SK-N-SH (cell line): ENCODE measurements around the gene PEX5. TPM values are rescaled to one million over a fixed set of nuclear protein-coding genes. Genes with fewer than 3 reads are reported as not detected.

ENCODE experiments used
- CTCF ChIA-PET: fragments of 300-600, 350-600 bp; formaldehyde crosslinking; extraction: SDS; loops from one replicate; lab custom pipeline; 2021; lab: Yijun Ruan, JAX
- POLR2A ChIA-PET: fragments of 350-600 bp; sonication (Branson Sonifier 250); formaldehyde crosslinking; extraction: SDS; loops from one replicate; lab custom pipeline; 2020; ENCODE audit warnings: antibody characterized with exemption, inconsistent platforms; lab: Yijun Ruan, JAX
- DNase-seq: peaks from one replicate; pipeline ENCODE4 v3.0.0; 2012
- H2AFZ ChIP-seq: fragments of 200-600 bp; sonication (generic); 2 replicates; pipeline ENCODE4 v1.8.1; 2016; ENCODE audit warnings: antibody characterized with exemption, mild to moderate bottlenecking, low read depth
- H3F3A ChIP-seq: fragments of 200-600 bp; sonication (generic); replicated peaks from 2 replicates; pipeline ENCODE3; 2016; ENCODE audit warnings: antibody characterized with exemption, mild to moderate bottlenecking; ENCODE audit not compliant: insufficient read depth
- H3K27ac ChIP-seq, 2 experiments: fragments of 200-500 bp in 1 of 2; fragments of 200-600 bp in 1 of 2; sonication (Bioruptor generic) in 1 of 2; sonication (generic), shearing (Covaris generic) in 1 of 2; 2 replicates each; pipeline versions ENCODE4 v1.5.1 to v1.6.1; 2014 to 2016; ENCODE audit warnings: low read depth in 2 of 2, inconsistent platforms in 1 of 2, low read length in 1 of 2, mild to moderate bottlenecking in 1 of 2, mixed read lengths in 1 of 2
- H3K27me3 ChIP-seq: fragments of 200-600 bp; sonication (generic), shearing (Covaris generic); 2 replicates; pipeline ENCODE4 v1.6.1; 2016; ENCODE audit warnings: mixed run types; ENCODE audit not compliant: insufficient read depth
- H3K36me3 ChIP-seq, 2 experiments: fragments of 200-500 bp in 1 of 2; fragments of 200-600 bp in 1 of 2; sonication (Bioruptor generic) in 1 of 2; sonication (generic) in 1 of 2; replicated peaks in 1 of 2; 2 replicates each; pipeline versions ENCODE3 to v1.5.1; 2014 to 2016; ENCODE audit warnings: low read length in 1 of 2, mild to moderate bottlenecking in 1 of 2; ENCODE audit not compliant: insufficient read depth in 2 of 2, control insufficient read depth in 1 of 2
- H3K4me1 ChIP-seq, 2 experiments: fragments of 200-500 bp in 1 of 2; fragments of 200-600 bp in 1 of 2; sonication (Bioruptor generic) in 1 of 2; sonication (generic), shearing (Covaris generic) in 1 of 2; 2 replicates each; pipeline versions ENCODE4 v1.5.1 to v1.6.1; 2014 to 2016; ENCODE audit warnings: low read depth in 1 of 2, low read length in 1 of 2, mixed run types in 1 of 2; ENCODE audit not compliant: insufficient read depth in 2 of 2, control insufficient read depth in 1 of 2
- H3K4me2 ChIP-seq: fragments of 200-600 bp; sonication (generic), shearing (Covaris generic); 2 replicates; pipeline ENCODE4 v1.6.1; 2017; ENCODE audit warnings: mixed run types
- H3K4me3 ChIP-seq, 2 experiments: fragments of 200-500 bp in 1 of 2; fragments of 200-600 bp in 1 of 2; sonication (Bioruptor generic) in 1 of 2; sonication (generic), shearing (Covaris generic) in 1 of 2; 2 replicates each; pipeline versions ENCODE4 v1.5.1 to v1.8.1; 2014 to 2016; ENCODE audit warnings: low read depth in 2 of 2, inconsistent platforms in 1 of 2, low read length in 1 of 2, mild to moderate bottlenecking in 1 of 2, mixed read lengths in 1 of 2, moderate library complexity in 1 of 2
- H3K79me2 ChIP-seq: fragments of 200-600 bp; sonication (generic); 2 replicates; pipeline ENCODE4 v1.8.1; 2017; ENCODE audit warnings: mild to moderate bottlenecking; ENCODE audit not compliant: insufficient read depth
- H3K9ac ChIP-seq: fragments of 200-600 bp; sonication (generic); 2 replicates; pipeline ENCODE4 v1.6.1; 2017; ENCODE audit warnings: mixed run types
- H3K9me2 ChIP-seq: fragments of 200-600 bp; sonication (generic); 2 replicates; pipeline ENCODE4 v1.6.1; 2017; ENCODE audit warnings: mixed run types
- H3K9me3 ChIP-seq: fragments of 200-600 bp; sonication (generic); 2 replicates; pipeline ENCODE4 v1.6.1; 2017; ENCODE audit warnings: mixed run types, mild to moderate bottlenecking, moderate library complexity
- H4K20me1 ChIP-seq: fragments of 200-600 bp; sonication (generic); 2 replicates; pipeline ENCODE4 v1.6.1; 2017; ENCODE audit warnings: mild to moderate bottlenecking, mixed run types; ENCODE audit not compliant: insufficient read depth
- EP300 ChIP-seq, 2 experiments: IDR thresholded peaks; 2 replicates each; pipeline versions ENCODE4 v1.4.0 to v1.6.1; 2012; ENCODE audit warnings: borderline replicate concordance in 1 of 2, low read depth in 1 of 2, low read length in 1 of 2
- FOXJ3 ChIP-seq: sonication (generic); formaldehyde crosslinking; IDR thresholded peaks from 2 replicates; pipeline ENCODE4 v1.5.1; 2020; ENCODE audit warnings: mild to moderate bottlenecking, missing genetic modification reagents
- FOXM1 ChIP-seq: IDR thresholded peaks from 2 replicates; pipeline ENCODE4 v1.4.0; 2012; ENCODE audit warnings: low read depth, mild to moderate bottlenecking
- IRF3 ChIP-seq: fragments of 150-350 bp; IDR thresholded peaks from 2 replicates; pipeline ENCODE4 v1.6.1; 2016; ENCODE audit warnings: mild to moderate bottlenecking, low read depth, low read length
- JUND ChIP-seq: IDR thresholded peaks from 2 replicates; pipeline ENCODE4 v1.4.0; 2012
- NFIC ChIP-seq: IDR thresholded peaks from 2 replicates; pipeline ENCODE4 v1.4.0; 2012; ENCODE audit warnings: borderline replicate concordance
- NRF1 ChIP-seq: IDR thresholded peaks from 2 replicates; pipeline ENCODE4 v1.6.1; 2012; ENCODE audit warnings: low read depth, mild to moderate bottlenecking, low read length
- POLR2AphosphoS5 ChIP-seq: IDR thresholded peaks from 2 replicates; pipeline ENCODE4 v1.6.1; 2012; ENCODE audit warnings: low read depth, low read length
- RCOR1 ChIP-seq: fragments of 150-350 bp; IDR thresholded peaks from 2 replicates; pipeline ENCODE4 v1.6.1; 2017; ENCODE audit warnings: antibody characterized with exemption, low read length
- SMC3 ChIP-seq: IDR thresholded peaks from 2 replicates; pipeline ENCODE4 v1.6.1; 2012; ENCODE audit warnings: low read depth, low read length, improper control_type of control experiment
- TAF1 ChIP-seq: IDR thresholded peaks from 2 replicates; pipeline ENCODE4 v1.6.1; 2012; ENCODE audit warnings: low read depth, mild to moderate bottlenecking, low read length, moderate library complexity, borderline replicate concordance
- USF2 ChIP-seq: fragments of 150-350 bp; IDR thresholded peaks from 2 replicates; pipeline ENCODE4 v1.6.1; 2017; ENCODE audit warnings: antibody characterized with exemption, low read length, low read depth, borderline replicate concordance
- ZBTB33 ChIP-seq: IDR thresholded peaks from 2 replicates; pipeline ENCODE4 v1.4.0; 2012; ENCODE audit warnings: low read depth, borderline replicate concordance
- WGBS: methylation state at CpG from one replicate; pipeline ENCODE4 v1.1.6; 2017; ENCODE audit warnings: low lambda C conversion rate; 5-methylcytosine and 5-hydroxymethylcytosine counted together
- polyA plus RNA-seq, 3 experiments: library from polyadenylated mRNA; depleted of rRNA; stranded (reverse); fragments of >200 nt; gene quantifications; 2 replicates each; pipeline ENCODE4 v1.2.3, GENCODE V29; 2012
- TF ChIP-seq, protein P1 (sequence below): IDR thresholded peaks from 2 replicates; pipeline ENCODE4 v1.4.0; 2012; ENCODE audit warnings: low read depth, borderline replicate concordance
- TF ChIP-seq, protein P2 (sequence below): IDR thresholded peaks from 2 replicates; pipeline ENCODE4 v1.6.1; 2012; ENCODE audit warnings: mild to moderate bottlenecking, low read depth, low read length, moderate library complexity
- TF ChIP-seq, protein P3 (sequence below): IDR thresholded peaks from 2 replicates; pipeline ENCODE4; 2012

The PEX5 gene
- polyA plus RNA-seq, 1 of the 3 experiments (the other 2 are of a cell fraction) = 22.6 TPM

GRCh38 chr12:7152818-7153217 lies 36.7 kb upstream of the PEX5 start:
- no peak overlapping the region for H3K4me3 ChIP-seq
- TF ChIP-seq TAF1 = no peak
- TF ChIP-seq, protein P1, sequence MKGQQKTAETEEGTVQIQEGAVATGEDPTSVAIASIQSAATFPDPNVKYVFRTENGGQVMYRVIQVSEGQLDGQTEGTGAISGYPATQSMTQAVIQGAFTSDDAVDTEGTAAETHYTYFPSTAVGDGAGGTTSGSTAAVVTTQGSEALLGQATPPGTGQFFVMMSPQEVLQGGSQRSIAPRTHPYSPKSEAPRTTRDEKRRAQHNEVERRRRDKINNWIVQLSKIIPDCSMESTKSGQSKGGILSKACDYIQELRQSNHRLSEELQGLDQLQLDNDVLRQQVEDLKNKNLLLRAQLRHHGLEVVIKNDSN = no peak
- TF ChIP-seq POLR2AphosphoS5 = no peak
- TF ChIP-seq NRF1 = no peak
- TF ChIP-seq, protein P2, sequence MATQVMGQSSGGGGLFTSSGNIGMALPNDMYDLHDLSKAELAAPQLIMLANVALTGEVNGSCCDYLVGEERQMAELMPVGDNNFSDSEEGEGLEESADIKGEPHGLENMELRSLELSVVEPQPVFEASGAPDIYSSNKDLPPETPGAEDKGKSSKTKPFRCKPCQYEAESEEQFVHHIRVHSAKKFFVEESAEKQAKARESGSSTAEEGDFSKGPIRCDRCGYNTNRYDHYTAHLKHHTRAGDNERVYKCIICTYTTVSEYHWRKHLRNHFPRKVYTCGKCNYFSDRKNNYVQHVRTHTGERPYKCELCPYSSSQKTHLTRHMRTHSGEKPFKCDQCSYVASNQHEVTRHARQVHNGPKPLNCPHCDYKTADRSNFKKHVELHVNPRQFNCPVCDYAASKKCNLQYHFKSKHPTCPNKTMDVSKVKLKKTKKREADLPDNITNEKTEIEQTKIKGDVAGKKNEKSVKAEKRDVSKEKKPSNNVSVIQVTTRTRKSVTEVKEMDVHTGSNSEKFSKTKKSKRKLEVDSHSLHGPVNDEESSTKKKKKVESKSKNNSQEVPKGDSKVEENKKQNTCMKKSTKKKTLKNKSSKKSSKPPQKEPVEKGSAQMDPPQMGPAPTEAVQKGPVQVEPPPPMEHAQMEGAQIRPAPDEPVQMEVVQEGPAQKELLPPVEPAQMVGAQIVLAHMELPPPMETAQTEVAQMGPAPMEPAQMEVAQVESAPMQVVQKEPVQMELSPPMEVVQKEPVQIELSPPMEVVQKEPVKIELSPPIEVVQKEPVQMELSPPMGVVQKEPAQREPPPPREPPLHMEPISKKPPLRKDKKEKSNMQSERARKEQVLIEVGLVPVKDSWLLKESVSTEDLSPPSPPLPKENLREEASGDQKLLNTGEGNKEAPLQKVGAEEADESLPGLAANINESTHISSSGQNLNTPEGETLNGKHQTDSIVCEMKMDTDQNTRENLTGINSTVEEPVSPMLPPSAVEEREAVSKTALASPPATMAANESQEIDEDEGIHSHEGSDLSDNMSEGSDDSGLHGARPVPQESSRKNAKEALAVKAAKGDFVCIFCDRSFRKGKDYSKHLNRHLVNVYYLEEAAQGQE = no peak
- no peak for TF ChIP-seq ZBTB33
- no peak for TF ChIP-seq EP300 (IDR thresholded peaks at IDR 0.05; ENCODE audit: borderline replicate concordance in 1 of 2, low read depth in 1 of 2, low read length in 1 of 2)
- no peak for TF ChIP-seq SMC3
- TF ChIP-seq, protein P3, sequence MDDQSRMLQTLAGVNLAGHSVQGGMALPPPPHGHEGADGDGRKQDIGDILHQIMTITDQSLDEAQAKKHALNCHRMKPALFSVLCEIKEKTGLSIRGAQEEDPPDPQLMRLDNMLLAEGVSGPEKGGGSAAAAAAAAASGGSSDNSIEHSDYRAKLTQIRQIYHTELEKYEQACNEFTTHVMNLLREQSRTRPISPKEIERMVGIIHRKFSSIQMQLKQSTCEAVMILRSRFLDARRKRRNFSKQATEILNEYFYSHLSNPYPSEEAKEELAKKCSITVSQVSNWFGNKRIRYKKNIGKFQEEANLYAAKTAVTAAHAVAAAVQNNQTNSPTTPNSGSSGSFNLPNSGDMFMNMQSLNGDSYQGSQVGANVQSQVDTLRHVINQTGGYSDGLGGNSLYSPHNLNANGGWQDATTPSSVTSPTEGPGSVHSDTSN = no peak
- TF ChIP-seq USF2 = no peak
- TF ChIP-seq IRF3 = no peak
- no peak for TF ChIP-seq FOXM1
- TF ChIP-seq NFIC = no peak
- no peak for TF ChIP-seq FOXJ3 (CRISPR knock-in tag)
- TF ChIP-seq RCOR1 = no peak
- TF ChIP-seq JUND = no peak
- H3K9me3 ChIP-seq = no peaks in the 10 kb centered on the region
- peaks cover 0 to 33% of the 10 kb centered on the region in 2 experiments; a peak in 2 of 4 replicates for H3K4me1 ChIP-seq
- 69% methylated on average over 3 of the region's 4 CpGs for WGBS
- DNase-seq = no peak
- H3K79me2 ChIP-seq = no peaks in the 10 kb centered on the region
- no peaks in the 10 kb centered on the region for H3F3A ChIP-seq
- H3K9ac ChIP-seq = no peak overlapping the region
- no peaks in the 10 kb centered on the region for H3K27me3 ChIP-seq
- peaks cover 0 to 10% of the 10 kb centered on the region in 2 experiments for H3K36me3 ChIP-seq
- POLR2A ChIA-PET = no interaction called here
- H4K20me1 ChIP-seq = no peaks in the 10 kb centered on the region
- no peak overlapping the region for H2AFZ ChIP-seq
- no peaks in the 10 kb centered on the region for H3K9me2 ChIP-seq
- H3K4me2 ChIP-seq = no peak overlapping the region
- CTCF ChIA-PET = interaction anchor here (1.0 to 4.5 kb wide), 6 partner anchors 8 to 40 kb away, joined by 3 to 49 read pairs (median 6); partner anchors contain the start of gene PEX5
- H3K27ac ChIP-seq = no peak overlapping the region
